GM12878 (cell line): ENCODE results near the gene RAD54L2. TPM values are rescaled to one million over a fixed set of nuclear protein-coding genes. Genes with fewer than 3 reads are reported as not detected.
A peak's percentile ranks its signal among the peaks of the same experiment; 100 is the strongest.

Source experiments
- ATAC-seq: fragments of 200-7000 bp; cut with Tn5 transposase; 3 replicates; pipeline ENCODE4 v1.9.1; 2020; ENCODE audit warnings: mild to moderate bottlenecking, moderate library complexity
- BruUV-seq: library from RNA; stranded (reverse); fragments of 400-500 nt; replicated peaks from 2 replicates; lab custom pipeline; 2021; lab: Mats Ljungman, UMichigan
- CTCF ChIA-PET: fragments of 300-600 bp; sonication (Branson Sonifier 250); formaldehyde crosslinking; extraction: SDS; loops from one replicate; lab custom pipeline; 2021; ENCODE audit warnings: inconsistent platforms; lab: Yijun Ruan, JAX
- POLR2A ChIA-PET: fragments of 350-600 bp; formaldehyde crosslinking; extraction: SDS; loops from one replicate; lab custom pipeline; 2021; ENCODE audit warnings: inconsistent platforms; lab: Charles Lee
- RAD21 ChIA-PET: fragments of 300-600 bp; sonication (Branson Sonifier 250); formaldehyde crosslinking; loops from one replicate; lab custom pipeline; 2023; ENCODE audit warnings: antibody characterized with exemption; ENCODE audit not compliant: unreplicated experiment; lab: Charles Lee
- SMC1A ChIA-PET: fragments of 300-600 bp; sonication (Branson Sonifier 250); formaldehyde crosslinking; loops from one replicate; lab custom pipeline; 2023; ENCODE audit not compliant: unreplicated experiment, uncharacterized antibody; lab: Charles Lee
- DNase-seq: peaks from one replicate; pipeline ENCODE4 v3.0.0-alpha.2; 2011; ENCODE audit warnings: low read depth, low spot score
- FAIRE-seq: peaks from 3 replicates; lab custom pipeline; 2011; peaks lifted over from hg19 to GRCh38; lab: Jason Lieb, UNC
- H2AFZ ChIP-seq: 2 replicates; pipeline ENCODE4 v1.6.0; 2011; ENCODE audit warnings: low read depth, low read length, control low read depth; ENCODE audit not compliant: control insufficient read depth
- H3K27ac ChIP-seq: 2 replicates; pipeline ENCODE4 v1.5.1; 2011; ENCODE audit warnings: control low read depth; ENCODE audit not compliant: control insufficient read depth, insufficient read depth
- H3K27me3 ChIP-seq, 2 experiments: replicated peaks in 1 of 2; 2 replicates each; pipeline versions ENCODE4 v1.6.0 to v1.6.1; 2011; ENCODE audit warnings: low read length in 1 of 2; ENCODE audit not compliant: control insufficient read depth in 2 of 2, insufficient read depth in 2 of 2
- H3K36me3 ChIP-seq, 2 experiments: 2 replicates each; pipeline ENCODE4 v1.5.1; 2011; ENCODE audit warnings: low read length in 1 of 2; ENCODE audit not compliant: control insufficient read depth in 2 of 2, insufficient read depth in 2 of 2
- H3K4me1 ChIP-seq: 2 replicates; pipeline ENCODE4 v1.6.1; 2011; ENCODE audit warnings: mild to moderate bottlenecking, low read length, moderate library complexity, mixed read lengths; ENCODE audit not compliant: control insufficient read depth, insufficient read depth
- H3K4me2 ChIP-seq: 2 replicates; pipeline ENCODE4 v1.6.0; 2011; ENCODE audit warnings: control low read depth; ENCODE audit not compliant: control insufficient read depth, insufficient read depth
- H3K4me3 ChIP-seq: fragments of 200-600 bp; sonication (generic); 2 replicates; pipeline ENCODE4 v1.5.1; 2016
- H3K79me2 ChIP-seq: 2 replicates; pipeline ENCODE4 v1.6.0; 2011; ENCODE audit warnings: low read length; ENCODE audit not compliant: control insufficient read depth, insufficient read depth
- H3K9ac ChIP-seq: 2 replicates; pipeline ENCODE4 v1.8.0; 2011; ENCODE audit warnings: low read length, control low read depth, mixed read lengths; ENCODE audit not compliant: control insufficient read depth, insufficient read depth
- H3K9me3 ChIP-seq: replicated peaks from 3 replicates; pipeline ENCODE4 v1.5.1; 2011; ENCODE audit warnings: mild to moderate bottlenecking, low read length; ENCODE audit not compliant: control insufficient read depth, insufficient read depth
- H4K20me1 ChIP-seq: 2 replicates; pipeline ENCODE4 v1.6.0; 2011; ENCODE audit not compliant: control insufficient read depth, insufficient read depth
- BCL3 ChIP-seq: IDR thresholded peaks from 2 replicates; pipeline ENCODE4 v1.6.1; 2011; ENCODE audit warnings: borderline replicate concordance, low read depth, mild to moderate bottlenecking, moderate library complexity, low read length; ENCODE audit not compliant: insufficient read depth, poor library complexity, severe bottlenecking
- CBX3 ChIP-seq: fragments of 200-600 bp; sonication (generic); IDR thresholded peaks from 2 replicates; pipeline ENCODE4 v1.6.1; 2016; ENCODE audit warnings: low read depth, borderline replicate concordance
- FOS ChIP-seq: IDR thresholded peaks from 3 replicates; pipeline ENCODE4 v1.6.1; 2011; ENCODE audit warnings: borderline replicate concordance; ENCODE audit not compliant: insufficient read length; ENCODE audit errors: extremely low read depth
- HDAC2 ChIP-seq: fragments of 200-600 bp; sonication (generic); IDR thresholded peaks from 2 replicates; pipeline ENCODE4 v1.6.1; 2017
- IKZF2 ChIP-seq, 2 experiments: fragments of 450-650 bp; IDR thresholded peaks; 2 replicates each; pipeline ENCODE4 v1.6.1; 2017; ENCODE audit warnings: mild to moderate bottlenecking in 2 of 2, moderate library complexity in 2 of 2
- MLLT1 ChIP-seq: fragments of 450-650 bp; IDR thresholded peaks from 2 replicates; pipeline ENCODE4 v1.6.1; 2016; ENCODE audit warnings: mild to moderate bottlenecking
- MTA3 ChIP-seq: IDR thresholded peaks from 2 replicates; pipeline ENCODE4 v1.6.1; 2012; ENCODE audit warnings: low read length, inconsistent platforms, borderline replicate concordance
- MYB ChIP-seq: fragments of 150-350 bp; IDR thresholded peaks from 2 replicates; pipeline ENCODE4 v1.6.1; 2014; ENCODE audit warnings: mild to moderate bottlenecking, low read depth, low read length, borderline replicate concordance
- SMAD5 ChIP-seq: IDR thresholded peaks from 2 replicates; pipeline ENCODE4 v1.6.1; 2016; ENCODE audit warnings: antibody characterized with exemption, low read depth
- SMARCA5 ChIP-seq: fragments of 450-650 bp; IDR thresholded peaks from 2 replicates; pipeline ENCODE4 v1.6.1; 2017; ENCODE audit warnings: mild to moderate bottlenecking
- SREBF1 ChIP-seq: IDR thresholded peaks from 2 replicates; pipeline ENCODE4 v1.6.1; 2012; ENCODE audit warnings: mild to moderate bottlenecking, low read length
- WRNIP1 ChIP-seq: IDR thresholded peaks from 2 replicates; pipeline ENCODE4 v1.6.1; 2011; ENCODE audit warnings: low read depth, low read length, improper control_type of control experiment, borderline replicate concordance
- ZNF24 ChIP-seq: fragments of 450-650 bp; IDR thresholded peaks from 2 replicates; pipeline ENCODE4 v1.6.1; 2017; ENCODE audit warnings: antibody characterized with exemption, mild to moderate bottlenecking
- ZNF592 ChIP-seq: fragments of 450-650 bp; IDR thresholded peaks from 2 replicates; pipeline ENCODE4 v1.6.1; 2017; ENCODE audit warnings: mild to moderate bottlenecking, moderate library complexity
- WGBS: methylation state at CpG from one replicate; pipeline ENCODE4 v1.1.6; 2016; ENCODE audit warnings: low lambda C conversion rate; ENCODE audit not compliant: insufficient replicate concordance, insufficient coverage; ENCODE audit errors: missing lambda C conversion rate; 5-methylcytosine and 5-hydroxymethylcytosine counted together
- in situ Hi-C: fragments of 300-500 bp; cut with MboI; formaldehyde crosslinking; loops from 9 replicates; pipeline ENCODE4 v1.14.3; 2018; ENCODE audit warnings: mixed read lengths
- intact Hi-C: fragments of 100-400 bp; cut with micrococcal nuclease; formaldehyde crosslinking; loops from one replicate; pipeline ENCODE4 v1.14.2; 2022; ENCODE audit not compliant: unreplicated experiment
- polyA plus RNA-seq, 11 experiments: library from polyadenylated mRNA; depleted of rRNA in 4 of 11; unstranded in 6 of 11; stranded (reverse) in 5 of 11; fragments of >200 nt; fragmentation: Nextera tagmentation in 4 of 11; fragmentation: Illumina TruSeq in 1 of 11; extraction: Ambion mirVana in 4 of 11; extraction: Trizol in 1 of 11; gene quantifications; 1 replicate in 1 of 11; 2 replicates in 10 of 11; pipeline versions ENCODE4 v1.2.1 to v1.2.3, GENCODE V29; 2011 to 2016; ENCODE audit warnings: inconsistent platforms in 2 of 11, missing spikeins in 2 of 11, low read depth in 1 of 11
- total RNA-seq, 4 experiments: library from RNA; depleted of rRNA in 3 of 4; stranded (reverse); fragments of >200 nt in 3 of 4; fragmentation: Illumina TruSeq in 1 of 4; extraction: Trizol in 1 of 4; gene quantifications; 2 replicates each; pipeline versions ENCODE4 v1.2.1 to v1.2.3, GENCODE V29; 2013 to 2021

The RAD54L2 gene
- total and polyA plus RNA-seq, 10 of the 15 experiments (the other 5 are each of a cell fraction or from before 2014, with no cell fraction given), result 2.2 to 23.8 (median 11.1) TPM

- ATAC-seq, result peak; percentile 84
- Histone ChIP-seq H2AFZ (peak overlapping the region; percentile 83), H3K4me1 (peaks cover 5% of the 10 kb centered on the region), H3K9me3 (no peaks in the 10 kb centered on the region), H4K20me1 (no peaks in the 10 kb centered on the region), H3K4me2 (peak overlapping the region; percentile 36; the same call in 1 of the 2 replicates), H3K4me3 (peak overlapping the region; percentile 71), H3K27ac (peak overlapping the region; percentile 80), H3K36me3 (no peaks in the 10 kb centered on the region; a peak in 1 of 4 replicates), H3K79me2 (peaks cover 33% of the 10 kb centered on the region), H3K27me3 (no peaks in the 10 kb centered on the region), H3K9ac (peak overlapping the region; percentile 77)
- ChIA-PET SMC1A (interaction anchor here (0.6 to 6.2 kb wide), 13 partner anchors 13 to 187 kb away, joined by 3 to 168 read pairs (median 4); partner anchors contain the start of genes RAD54L2 and TEX264), CTCF (interaction anchor here (0.7 to 8.0 kb wide), 20 partner anchors 11 to 883 kb away, joined by 3 to 331 read pairs (median 6); partner anchors contain the start of genes MANF, RAD54L2, RBM15B and TEX264), POLR2A (interaction anchor here (0.6 to 4.4 kb wide), 18 partner anchors 10 to 930 kb away, joined by 3 to 105 read pairs (median 6); partner anchors contain the start of genes HEMK1, MANF and TEX264), RAD21 (interaction anchor here (0.6 to 5.9 kb wide), 24 partner anchors 10 to 1736 kb away, joined by 3 to 189 read pairs (median 5); partner anchors contain the start of genes CISH, MANF, RAD54L2 and TEX264)
- under 1% methylated on average over 43 of the region's 43 CpGs for WGBS
- intact Hi-C loops (loop anchor here (5.0 kb wide), 1 partner anchor 107 kb away; the partner anchor contains the start of gene RBM15B), in situ Hi-C loops (no loop called here)
- peak; percentile 70 for DNase-seq
- no TSS peak for BruUV-seq
- peak; percentile 57 for FAIRE-seq
- TF ChIP-seq FOS (no peak), WRNIP1 (no peak), MTA3 (no peak), CBX3 (no peak), SREBF1 (no peak), BCL3 (no peak), IKZF2 (IDR thresholded peaks at IDR 0.05) (peak; percentile 84 to 87), SMAD5 (no peak), ZNF24 (no peak), MLLT1 (no peak), ZNF592 (no peak), HDAC2 (no peak), MYB (no peak), SMARCA5 (no peak)
Measured at GRCh38 chr3:51498876-51499738, 39.4 kb upstream of the RAD54L2 start.
